Measurements from ENCODE around the gene SETD5. TPM values are rescaled to one million over a fixed set of nuclear protein-coding genes. Genes with fewer than 3 reads are reported as not detected.

SETD5 gene
- total and polyA plus RNA-seq, 2 experiments from 2014 or later: 143 to 172 TPM

- no peak for TF ChIP-seq ZNF462 (CRISPR knock-in tag; IDR thresholded peaks at IDR 0.05)
These were observed 79.5 kb downstream of the SETD5 start (continued) for GRCh38 chr3:9476935-9477334.

- Histone ChIP-seq H3K36me3 (ENCODE audit: insufficient read depth) (peaks cover 28% of the 10 kb centered on the region), H3K4me3 (no peak overlapping the region), H2AFZ (no peak overlapping the region), H3K4me1 (ENCODE audit: insufficient read depth) (no peaks in the 10 kb centered on the region), H4K20me1 (replicated peaks; ENCODE audit: insufficient read depth) (peaks cover 40% of the 10 kb centered on the region), H3F3A (replicated peaks; ENCODE audit: low read depth) (peaks cover 12% of the 10 kb centered on the region), H3K9me2 (ENCODE audit: insufficient read depth) (no peaks in the 10 kb centered on the region), H3K79me2 (replicated peaks; ENCODE audit: insufficient read depth) (no peaks in the 10 kb centered on the region), H3K27me3 (ENCODE audit: insufficient read depth) (no peaks in the 10 kb centered on the region), H3K27ac (ENCODE audit: low read depth) (no peak overlapping the region), H3K4me2 (no peak overlapping the region)
- DNase-seq (ENCODE audit: low spot score): no peak
- no peak overlapping the region for H3K4me3 Mint-ChIP-seq
- ATAC-seq: no peak
- peaks cover 64% of the 10 kb centered on the region for H3K36me3 Mint-ChIP-seq (ENCODE audit: low read depth)
- H3K27ac Mint-ChIP-seq: no peak overlapping the region
- no peak for TF ChIP-seq CREB1 (CRISPR knock-in tag; IDR thresholded peaks at IDR 0.05; ENCODE audit: low read depth)
- TF ChIP-seq NANOG (IDR thresholded peaks at IDR 0.05; ENCODE audit: borderline replicate concordance): no peak
- TF ChIP-seq ZNF462 (CRISPR knock-in tag; IDR thresholded peaks at IDR 0.05): no peak
- TF ChIP-seq CTCF (conservative IDR thresholded peaks at IDR 0.05; ENCODE audit: low read depth in 2 of 2): no peak
- no peaks in the 10 kb centered on the region for H3K4me1 Mint-ChIP-seq
- H3K9me3 Mint-ChIP-seq: no peaks in the 10 kb centered on the region
- peaks cover 9% of the 10 kb centered on the region for H3K27me3 Mint-ChIP-seq (ENCODE audit: insufficient read depth, low read depth, poor library complexity)
These were observed 82.8 kb downstream of the SETD5 start for GRCh38 chr3:9480265-9480664.

Measured in GM23338 (cell line).